KOPT-K1 (cell line): Measurements from ENCODE around the gene STON2.

Source experiments
- H3K27ac ChIP-seq: fragments of 200-600 bp; sonication (generic); 2 replicates; pipeline ENCODE4 v1.5.1; 2016; ENCODE audit warnings: antibody characterized with exemption, mild to moderate bottlenecking, low read depth, low read length; ENCODE audit not compliant: poor library complexity, severe bottlenecking
- H3K36me3 ChIP-seq: fragments of 200-600 bp; sonication (generic); 2 replicates; pipeline ENCODE4 v1.5.1; 2017; ENCODE audit warnings: antibody characterized with exemption, mild to moderate bottlenecking, low read length, moderate library complexity; ENCODE audit not compliant: insufficient read depth
- H3K9me3 ChIP-seq: fragments of 200-600 bp; sonication (generic); 2 replicates; pipeline ENCODE4 v1.5.1; 2017; ENCODE audit warnings: antibody characterized with exemption, low read length, mild to moderate bottlenecking; ENCODE audit not compliant: insufficient read depth, poor library complexity, severe bottlenecking

The STON2 gene

DNA sequence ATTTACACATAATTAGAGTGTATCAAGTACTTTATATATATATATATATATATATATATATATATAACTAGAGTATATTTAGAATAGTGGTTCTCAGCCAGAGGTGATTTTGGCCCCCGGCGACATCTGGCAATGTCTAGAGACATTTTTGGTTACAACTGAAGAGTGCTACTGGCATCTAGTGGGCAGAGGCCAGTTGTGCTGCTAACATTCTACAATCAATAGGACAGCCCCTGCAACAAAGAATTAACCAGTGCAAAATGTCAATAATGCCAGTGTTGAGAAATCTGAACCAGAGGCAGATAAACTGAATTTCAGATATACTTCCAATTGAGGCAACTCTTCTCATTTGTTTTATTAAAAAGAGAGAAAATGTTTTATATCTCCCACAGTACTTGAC is 188.3 kb downstream of the STON2 start:
- H3K36me3 ChIP-seq = peaks cover 98% of the 10 kb centered on the region
- no peaks in the 10 kb centered on the region for H3K9me3 ChIP-seq
- no peak overlapping the region for H3K27ac ChIP-seq
